GM12878 (cell line): ENCODE measurements around the gene NCAPD3. TPM values are rescaled to one million over a fixed set of nuclear protein-coding genes. Genes with fewer than 3 reads are reported as not detected.

ENCODE experiments used
- ATAC-seq: fragments of 200-7000 bp; cut with Tn5 transposase; 3 replicates; pipeline ENCODE4 v1.9.1; 2020; ENCODE audit warnings: mild to moderate bottlenecking, moderate library complexity
- BruUV-seq: library from RNA; stranded (reverse); fragments of 400-500 nt; replicated peaks from 2 replicates; lab custom pipeline; 2021; lab: Mats Ljungman, UMichigan
- CTCF ChIA-PET: fragments of 300-600 bp; sonication (Branson Sonifier 250); formaldehyde crosslinking; extraction: SDS; loops from one replicate; lab custom pipeline; 2021; ENCODE audit warnings: inconsistent platforms; lab: Yijun Ruan, JAX
- POLR2A ChIA-PET: fragments of 350-600 bp; formaldehyde crosslinking; extraction: SDS; loops from one replicate; lab custom pipeline; 2021; ENCODE audit warnings: inconsistent platforms; lab: Charles Lee
- RAD21 ChIA-PET: fragments of 300-600 bp; sonication (Branson Sonifier 250); formaldehyde crosslinking; loops from one replicate; lab custom pipeline; 2023; ENCODE audit warnings: antibody characterized with exemption; ENCODE audit not compliant: unreplicated experiment; lab: Charles Lee
- SMC1A ChIA-PET: fragments of 300-600 bp; sonication (Branson Sonifier 250); formaldehyde crosslinking; loops from one replicate; lab custom pipeline; 2023; ENCODE audit not compliant: unreplicated experiment, uncharacterized antibody; lab: Charles Lee
- DNase-seq: peaks from one replicate; pipeline ENCODE4 v3.0.0-alpha.2; 2011; ENCODE audit warnings: low read depth, low spot score
- FAIRE-seq: peaks from 3 replicates; lab custom pipeline; 2011; peaks lifted over from hg19 to GRCh38; lab: Jason Lieb, UNC
- H2AFZ ChIP-seq: 2 replicates; pipeline ENCODE4 v1.6.0; 2011; ENCODE audit warnings: low read depth, low read length, control low read depth; ENCODE audit not compliant: control insufficient read depth
- H3K27ac ChIP-seq: 2 replicates; pipeline ENCODE4 v1.5.1; 2011; ENCODE audit warnings: control low read depth; ENCODE audit not compliant: control insufficient read depth, insufficient read depth
- H3K27me3 ChIP-seq, 2 experiments: replicated peaks in 1 of 2; 2 replicates each; pipeline versions ENCODE4 v1.6.0 to v1.6.1; 2011; ENCODE audit warnings: low read length in 1 of 2; ENCODE audit not compliant: control insufficient read depth in 2 of 2, insufficient read depth in 2 of 2
- H3K36me3 ChIP-seq, 2 experiments: 2 replicates each; pipeline ENCODE4 v1.5.1; 2011; ENCODE audit warnings: low read length in 1 of 2; ENCODE audit not compliant: control insufficient read depth in 2 of 2, insufficient read depth in 2 of 2
- H3K4me1 ChIP-seq: 2 replicates; pipeline ENCODE4 v1.6.1; 2011; ENCODE audit warnings: mild to moderate bottlenecking, low read length, moderate library complexity, mixed read lengths; ENCODE audit not compliant: control insufficient read depth, insufficient read depth
- H3K4me2 ChIP-seq: 2 replicates; pipeline ENCODE4 v1.6.0; 2011; ENCODE audit warnings: control low read depth; ENCODE audit not compliant: control insufficient read depth, insufficient read depth
- H3K4me3 ChIP-seq: fragments of 200-600 bp; sonication (generic); 2 replicates; pipeline ENCODE4 v1.5.1; 2016
- H3K79me2 ChIP-seq: 2 replicates; pipeline ENCODE4 v1.6.0; 2011; ENCODE audit warnings: low read length; ENCODE audit not compliant: control insufficient read depth, insufficient read depth
- H3K9ac ChIP-seq: 2 replicates; pipeline ENCODE4 v1.8.0; 2011; ENCODE audit warnings: low read length, control low read depth, mixed read lengths; ENCODE audit not compliant: control insufficient read depth, insufficient read depth
- H3K9me3 ChIP-seq: replicated peaks from 3 replicates; pipeline ENCODE4 v1.5.1; 2011; ENCODE audit warnings: mild to moderate bottlenecking, low read length; ENCODE audit not compliant: control insufficient read depth, insufficient read depth
- H4K20me1 ChIP-seq: 2 replicates; pipeline ENCODE4 v1.6.0; 2011; ENCODE audit not compliant: control insufficient read depth, insufficient read depth
- ATF2 ChIP-seq: IDR thresholded peaks from 2 replicates; pipeline ENCODE4 v1.6.1; 2012; ENCODE audit warnings: low read length, inconsistent platforms
- BCL3 ChIP-seq: IDR thresholded peaks from 2 replicates; pipeline ENCODE4 v1.6.1; 2011; ENCODE audit warnings: borderline replicate concordance, low read depth, mild to moderate bottlenecking, moderate library complexity, low read length; ENCODE audit not compliant: insufficient read depth, poor library complexity, severe bottlenecking
- BRCA1 ChIP-seq: IDR thresholded peaks from 2 replicates; pipeline ENCODE4 v1.6.1; 2011; ENCODE audit warnings: low read depth, low read length, improper control_type of control experiment
- HCFC1 ChIP-seq: fragments of 150-350 bp; IDR thresholded peaks from 2 replicates; pipeline ENCODE4 v1.6.1; 2014; ENCODE audit warnings: low read length
- IRF4 ChIP-seq: IDR thresholded peaks from 2 replicates; pipeline ENCODE4 v1.6.1; 2011; ENCODE audit warnings: low read depth, low read length
- JUND ChIP-seq: IDR thresholded peaks from 2 replicates; pipeline ENCODE4 v1.6.1; 2012; ENCODE audit warnings: low read depth, mild to moderate bottlenecking, low read length, improper control_type of control experiment, moderate library complexity
- KAT2A ChIP-seq: conservative IDR thresholded peaks from 2 replicates; pipeline ENCODE4 v1.6.1; 2011; ENCODE audit warnings: low read depth, low read length; ENCODE audit not compliant: control insufficient read depth
- KLF5 ChIP-seq: fragments of 450-650 bp; IDR thresholded peaks from 2 replicates; pipeline ENCODE4 v1.6.1; 2014; ENCODE audit warnings: mild to moderate bottlenecking; ENCODE audit not compliant: partially characterized antibody
- POLR2A ChIP-seq: IDR thresholded peaks from 2 replicates; pipeline ENCODE4 v1.6.1; 2011; ENCODE audit warnings: low read depth, mild to moderate bottlenecking, low read length
- RELB ChIP-seq: fragments of 450-650 bp; IDR thresholded peaks from 2 replicates; pipeline ENCODE4 v1.6.1; 2017; ENCODE audit warnings: low read depth, mild to moderate bottlenecking, moderate library complexity
- RUNX3 ChIP-seq: IDR thresholded peaks from 2 replicates; pipeline ENCODE4 v1.6.1; 2012; ENCODE audit warnings: low read length, inconsistent platforms
- SMAD5 ChIP-seq: IDR thresholded peaks from 2 replicates; pipeline ENCODE4 v1.6.1; 2016; ENCODE audit warnings: antibody characterized with exemption, low read depth
- SUPT20H ChIP-seq: IDR thresholded peaks from 2 replicates; pipeline ENCODE4 v1.6.1; 2011; ENCODE audit warnings: low read depth, mild to moderate bottlenecking, low read length, moderate library complexity, borderline replicate concordance; ENCODE audit not compliant: control insufficient read depth
- SUZ12 ChIP-seq: fragments of 200-600 bp; sonication (generic); IDR thresholded peaks from one replicate; pipeline ENCODE4 v1.6.1; 2018; ENCODE audit warnings: antibody characterized with exemption, mild to moderate bottlenecking; ENCODE audit not compliant: unreplicated experiment
- TCF7 ChIP-seq: IDR thresholded peaks from 2 replicates; pipeline ENCODE4 v1.6.1; 2014; ENCODE audit warnings: antibody characterized with exemption, borderline replicate concordance
- WRNIP1 ChIP-seq: IDR thresholded peaks from 2 replicates; pipeline ENCODE4 v1.6.1; 2011; ENCODE audit warnings: low read depth, low read length, improper control_type of control experiment, borderline replicate concordance
- WGBS: methylation state at CpG from one replicate; pipeline ENCODE4 v1.1.6; 2016; ENCODE audit warnings: low lambda C conversion rate; ENCODE audit not compliant: insufficient replicate concordance, insufficient coverage; ENCODE audit errors: missing lambda C conversion rate; 5-methylcytosine and 5-hydroxymethylcytosine counted together
- in situ Hi-C: fragments of 300-500 bp; cut with MboI; formaldehyde crosslinking; loops from 9 replicates; pipeline ENCODE4 v1.14.3; 2018; ENCODE audit warnings: mixed read lengths
- intact Hi-C: fragments of 100-400 bp; cut with micrococcal nuclease; formaldehyde crosslinking; loops from one replicate; pipeline ENCODE4 v1.14.2; 2022; ENCODE audit not compliant: unreplicated experiment
- polyA plus RNA-seq, 11 experiments: library from polyadenylated mRNA; depleted of rRNA in 4 of 11; unstranded in 6 of 11; stranded (reverse) in 5 of 11; fragments of >200 nt; fragmentation: Nextera tagmentation in 4 of 11; fragmentation: Illumina TruSeq in 1 of 11; extraction: Ambion mirVana in 4 of 11; extraction: Trizol in 1 of 11; gene quantifications; 1 replicate in 1 of 11; 2 replicates in 10 of 11; pipeline versions ENCODE4 v1.2.1 to v1.2.3, GENCODE V29; 2011 to 2016; ENCODE audit warnings: inconsistent platforms in 2 of 11, missing spikeins in 2 of 11, low read depth in 1 of 11
- total RNA-seq, 4 experiments: library from RNA; depleted of rRNA in 3 of 4; stranded (reverse); fragments of >200 nt in 3 of 4; fragmentation: Illumina TruSeq in 1 of 4; extraction: Trizol in 1 of 4; gene quantifications; 2 replicates each; pipeline versions ENCODE4 v1.2.1 to v1.2.3, GENCODE V29; 2013 to 2021
- TF ChIP-seq, protein P1 (sequence below): IDR thresholded peaks from 2 replicates; pipeline ENCODE4 v1.6.1; 2012; ENCODE audit warnings: low read depth, low read length, improper control_type of control experiment

Gene NCAPD3
- total and polyA plus RNA-seq, 10 of the 15 experiments (the other 5 are each of a cell fraction or from before 2014, with no cell fraction given) = 14.9 to 58.2 (median 48.2) TPM

- no peaks in the 10 kb centered on the region; the same call in 1 of the 2 replicates for H4K20me1 ChIP-seq
- TF ChIP-seq SUPT20H = no peak
- no peak for TF ChIP-seq ATF2
- no peak for TF ChIP-seq JUND
- no peak for TF ChIP-seq SUZ12
- TF ChIP-seq, protein P1, sequence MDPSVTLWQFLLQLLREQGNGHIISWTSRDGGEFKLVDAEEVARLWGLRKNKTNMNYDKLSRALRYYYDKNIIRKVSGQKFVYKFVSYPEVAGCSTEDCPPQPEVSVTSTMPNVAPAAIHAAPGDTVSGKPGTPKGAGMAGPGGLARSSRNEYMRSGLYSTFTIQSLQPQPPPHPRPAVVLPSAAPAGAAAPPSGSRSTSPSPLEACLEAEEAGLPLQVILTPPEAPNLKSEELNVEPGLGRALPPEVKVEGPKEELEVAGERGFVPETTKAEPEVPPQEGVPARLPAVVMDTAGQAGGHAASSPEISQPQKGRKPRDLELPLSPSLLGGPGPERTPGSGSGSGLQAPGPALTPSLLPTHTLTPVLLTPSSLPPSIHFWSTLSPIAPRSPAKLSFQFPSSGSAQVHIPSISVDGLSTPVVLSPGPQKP = no peak
- no peak for TF ChIP-seq RELB
- TF ChIP-seq WRNIP1 = no peak
- no peak for TF ChIP-seq KAT2A
- TF ChIP-seq KLF5 = no peak
- no peak for TF ChIP-seq IRF4
- no peak for TF ChIP-seq POLR2A
- TF ChIP-seq HCFC1 = no peak
- no peak for TF ChIP-seq BRCA1
- TF ChIP-seq TCF7 = no peak
- TF ChIP-seq RUNX3 = no peak
- no peak for TF ChIP-seq SMAD5
- TF ChIP-seq BCL3 = no peak
- TF ChIP-seq, all 136 proteins: peak for 0
- H3K27me3 ChIP-seq = no peaks in the 10 kb centered on the region
- no peak for DNase-seq
- ChIA-PET RAD21 (no interaction called here), CTCF (interaction anchor here (0.6 kb wide), 1 partner anchor 248 kb away, joined by 3 read pairs; no protein-coding TSS in a partner anchor), POLR2A (no interaction called here), SMC1A (no interaction called here)
- in situ Hi-C loops (no loop called here), intact Hi-C loops (no loop called here)
- ATAC-seq = no peak
- H3K4me2 ChIP-seq = no peak overlapping the region
- H3K9ac ChIP-seq = no peak overlapping the region
- no peaks in the 10 kb centered on the region for H3K9me3 ChIP-seq
- H2AFZ ChIP-seq = no peak overlapping the region
- no peaks in the 10 kb centered on the region for H3K4me1 ChIP-seq
- H3K79me2 ChIP-seq = no peaks in the 10 kb centered on the region
- no peak overlapping the region for H3K4me3 ChIP-seq
- H3K36me3 ChIP-seq = peaks cover 14 to 22% of the 10 kb centered on the region in 2 experiments; a peak in 3 of 4 replicates
- BruUV-seq = no TSS peak
- no peak overlapping the region for H3K27ac ChIP-seq
- FAIRE-seq = no peak
- WGBS = 83% methylated on average over 9 of the region's 11 CpGs
These were observed 69.3 kb downstream of the NCAPD3 start for GRCh38 chr11:134154441-134154840.
